ENCODE results near the gene TSPAN32.

GRCh38 chr11:2280208-2280607 lies 21.6 kb upstream of the TSPAN32 start:
- TF ChIP-seq TARDBP (IDR thresholded peaks at IDR 0.05) (no peak), ZNF384 (IDR thresholded peaks at IDR 0.05) (no peak), BHLHE40 (IDR thresholded peaks at IDR 0.05; ENCODE audit: borderline replicate concordance) (no peak), FOXK2 (IDR thresholded peaks at IDR 0.05) (no peak)
